GM23248 (cell line): ENCODE measurements around the gene NDUFS5.

Experiments used
- EZH2 ChIP-seq: fragments of 200-600 bp; sonication (generic); IDR thresholded peaks from 2 replicates; pipeline ENCODE4 v1.6.1; 2018; ENCODE audit warnings: antibody characterized with exemption, mild to moderate bottlenecking; ENCODE audit not compliant: insufficient read depth, poor library complexity, severe bottlenecking
- EZH2phosphoT487 ChIP-seq: fragments of 200-600 bp; sonication (generic); IDR thresholded peaks from 2 replicates; pipeline ENCODE4 v1.6.1; 2018; ENCODE audit warnings: antibody characterized with exemption, moderate library complexity, mild to moderate bottlenecking, low read depth; ENCODE audit not compliant: insufficient read depth

DNA sequence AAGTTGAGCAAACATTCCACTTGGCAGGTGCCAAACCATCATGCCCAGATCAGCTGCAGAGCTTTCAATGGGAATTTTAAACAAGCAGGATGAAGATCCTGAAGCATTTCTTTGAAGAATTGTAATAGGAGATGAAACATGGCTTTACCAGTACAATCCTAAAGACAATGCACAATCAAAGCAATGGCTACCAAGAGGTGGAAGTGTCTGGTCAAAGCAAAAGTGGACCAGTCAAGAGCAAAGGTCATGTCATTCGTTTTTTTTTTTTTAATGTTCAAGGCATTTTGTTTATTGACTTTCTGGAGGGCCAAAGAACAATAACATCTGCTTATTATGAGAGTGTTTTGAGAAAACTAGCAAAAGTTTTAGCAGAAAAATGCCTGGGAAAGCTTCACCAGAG lies 3.0 kb upstream of the NDUFS5 start:
- no peak for TF ChIP-seq EZH2phosphoT487
- TF ChIP-seq EZH2: no peak
